Neural cell (in vitro differentiated cells): ENCODE results near the gene SPATA31D3. TPM values are rescaled to one million over a fixed set of nuclear protein-coding genes. Genes with fewer than 3 reads are reported as not detected.

Source experiments
- H2AFZ ChIP-seq: fragments of 200-600, 300-800 bp; sonication (generic), shearing (Covaris generic); 2 replicates; pipeline ENCODE4 v1.6.0; 2014; ENCODE audit warnings: low read depth, mild to moderate bottlenecking, antibody characterized with exemption, low read length, moderate library complexity
- H3F3A ChIP-seq: fragments of 200-600 bp; shearing (Covaris generic); 2 replicates; pipeline ENCODE4 v1.6.1; 2016; ENCODE audit warnings: mild to moderate bottlenecking, moderate library complexity, mixed read lengths, antibody characterized with exemption, low read length; ENCODE audit not compliant: insufficient read depth, poor library complexity, severe bottlenecking
- H3K27ac ChIP-seq: fragments of 200-600, 300-800 bp; sonication (generic), shearing (Covaris generic); 2 replicates; pipeline ENCODE4 v1.5.1; 2014; ENCODE audit warnings: mild to moderate bottlenecking, low read length, moderate library complexity
- H3K27me3 ChIP-seq: fragments of 300-800, 200-600 bp; sonication (generic), shearing (Covaris generic); 2 replicates; pipeline ENCODE4 v1.6.0; 2014; ENCODE audit warnings: mild to moderate bottlenecking, low read depth, low read length, moderate library complexity; ENCODE audit not compliant: insufficient read depth
- H3K36me3 ChIP-seq: fragments of 300-800, 200-600 bp; sonication (generic), shearing (Covaris generic); 2 replicates; pipeline ENCODE4 v1.5.1; 2014; ENCODE audit warnings: mild to moderate bottlenecking, antibody characterized with exemption, low read length, moderate library complexity; ENCODE audit not compliant: insufficient read depth
- H3K4me2 ChIP-seq: fragments of 300-800, 200-600 bp; sonication (generic), shearing (Covaris generic); 2 replicates; pipeline ENCODE4 v1.6.0; 2014; ENCODE audit warnings: mild to moderate bottlenecking, low read length
- H3K4me3 ChIP-seq: fragments of 300-800, 200-600 bp; sonication (generic), shearing (Covaris generic); 2 replicates; pipeline ENCODE4 v1.5.1; 2014; ENCODE audit warnings: mild to moderate bottlenecking, low read length, moderate library complexity
- H3K79me2 ChIP-seq: fragments of 200-600 bp; shearing (Covaris generic); replicated peaks from 2 replicates; pipeline ENCODE4 v1.6.0; 2014; ENCODE audit warnings: mild to moderate bottlenecking, low read length, moderate library complexity; ENCODE audit not compliant: insufficient read depth
- H3K9ac ChIP-seq: fragments of 300-800, 200-600 bp; sonication (generic), shearing (Covaris generic); 2 replicates; pipeline ENCODE4 v1.6.1; 2016; ENCODE audit warnings: mild to moderate bottlenecking, low read length, mixed read lengths
- H3K9me2 ChIP-seq: fragments of 200-600 bp; shearing (Covaris generic); 2 replicates; pipeline ENCODE4 v1.6.1; 2016; ENCODE audit warnings: mild to moderate bottlenecking, low read length, mixed read lengths; ENCODE audit not compliant: insufficient read depth
- H3K9me3 ChIP-seq: fragments of 200-600, 300-800 bp; sonication (generic), shearing (Covaris generic); 2 replicates; pipeline ENCODE4 v1.6.1; 2016; ENCODE audit warnings: mild to moderate bottlenecking, mixed run types, low read length, moderate library complexity, mixed read lengths
- H4K20me1 ChIP-seq: fragments of 200-600 bp; shearing (Covaris generic); 2 replicates; pipeline ENCODE4 v1.6.1; 2016; ENCODE audit warnings: mild to moderate bottlenecking, mixed run types; ENCODE audit not compliant: insufficient read depth
- EP300 ChIP-seq: fragments of 450-650 bp; conservative IDR thresholded peaks from 2 replicates; pipeline ENCODE4 v1.6.1; 2014; ENCODE audit warnings: antibody characterized with exemption, mild to moderate bottlenecking, moderate library complexity; ENCODE audit not compliant: poor library complexity, severe bottlenecking
- EZH2 ChIP-seq: fragments of 200-600, 300-800 bp; shearing (Covaris generic), sonication (generic); IDR thresholded peaks from 2 replicates; pipeline ENCODE4 v1.6.1; 2014; ENCODE audit warnings: antibody characterized with exemption, low read length, borderline replicate concordance, mild to moderate bottlenecking; ENCODE audit not compliant: insufficient read depth, poor library complexity, severe bottlenecking
- MXI1 ChIP-seq: fragments of 450-650 bp; conservative IDR thresholded peaks from 2 replicates; pipeline ENCODE4 v1.6.1; 2014; ENCODE audit warnings: antibody characterized with exemption, mild to moderate bottlenecking; ENCODE audit not compliant: poor library complexity, severe bottlenecking
- POLR2AphosphoS5 ChIP-seq: IDR thresholded peaks from 2 replicates; pipeline ENCODE4 v1.6.1; 2012
- RAD21 ChIP-seq: fragments of 450-650 bp; conservative IDR thresholded peaks from 2 replicates; pipeline ENCODE4 v1.6.1; 2014; ENCODE audit warnings: antibody characterized with exemption, mild to moderate bottlenecking, moderate library complexity
- SMC3 ChIP-seq: fragments of 450-650 bp; conservative IDR thresholded peaks from 2 replicates; pipeline ENCODE4 v1.6.1; 2014; ENCODE audit warnings: antibody characterized with exemption, mild to moderate bottlenecking, moderate library complexity; ENCODE audit not compliant: poor library complexity
- TAF1 ChIP-seq: IDR thresholded peaks from 2 replicates; pipeline ENCODE4 v1.6.1; 2012; ENCODE audit warnings: low read depth
- polyA plus RNA-seq: library from polyadenylated mRNA; depleted of rRNA; stranded (reverse); fragments of >200 nt; gene quantifications from 2 replicates; pipeline ENCODE4 v1.2.3, GENCODE V29; 2014
- TF ChIP-seq, protein P1 (sequence below): fragments of 450-650 bp; IDR thresholded peaks from 2 replicates; pipeline ENCODE4 v1.5.1; 2014; ENCODE audit warnings: antibody characterized with exemption, mild to moderate bottlenecking, moderate library complexity; ENCODE audit not compliant: poor library complexity, severe bottlenecking
- TF ChIP-seq, protein P2 (sequence below): IDR thresholded peaks from 2 replicates; pipeline ENCODE4 v1.6.1; 2012; ENCODE audit warnings: borderline replicate concordance

The SPATA31D3 gene
- polyA plus RNA-seq, 1 donor from 2014 or later = not detected

DNA sequence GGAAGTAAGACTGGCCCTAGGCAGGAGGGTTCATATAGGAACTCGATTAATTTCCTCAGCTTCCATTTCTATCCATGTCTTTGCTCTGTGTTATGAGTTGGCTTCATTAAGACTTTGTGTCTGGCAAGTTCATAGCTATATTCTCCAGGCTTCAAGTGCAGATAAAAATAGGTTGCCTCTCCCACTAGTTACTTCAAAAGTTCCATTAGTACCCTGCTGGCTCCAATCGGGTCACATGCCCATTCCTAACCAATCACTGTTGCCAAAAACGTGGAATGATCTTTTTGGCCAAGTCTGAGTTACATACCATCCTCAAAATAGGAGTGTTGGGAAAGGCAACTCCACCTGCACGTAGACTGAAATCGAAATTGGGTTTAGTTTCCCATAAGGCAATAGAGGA, 31.5 kb downstream of the SPATA31D3 start:
- Histone ChIP-seq H3K4me3 (no peak overlapping the region), H2AFZ (no peak overlapping the region), H3K27me3 (no peaks in the 10 kb centered on the region), H4K20me1 (no peaks in the 10 kb centered on the region), H3K9me3 (peaks cover 3% of the 10 kb centered on the region), H3F3A (no peaks in the 10 kb centered on the region), H3K4me2 (no peak overlapping the region), H3K9ac (no peak overlapping the region), H3K36me3 (no peaks in the 10 kb centered on the region), H3K9me2 (no peaks in the 10 kb centered on the region), H3K27ac (no peak overlapping the region), H3K79me2 (no peaks in the 10 kb centered on the region)
- TF ChIP-seq MXI1 (no peak), RAD21 (no peak), EP300 (no peak), SMC3 (no peak), TAF1 (no peak), POLR2AphosphoS5 (no peak), EZH2 (no peak)
- TF ChIP-seq, protein P1, sequence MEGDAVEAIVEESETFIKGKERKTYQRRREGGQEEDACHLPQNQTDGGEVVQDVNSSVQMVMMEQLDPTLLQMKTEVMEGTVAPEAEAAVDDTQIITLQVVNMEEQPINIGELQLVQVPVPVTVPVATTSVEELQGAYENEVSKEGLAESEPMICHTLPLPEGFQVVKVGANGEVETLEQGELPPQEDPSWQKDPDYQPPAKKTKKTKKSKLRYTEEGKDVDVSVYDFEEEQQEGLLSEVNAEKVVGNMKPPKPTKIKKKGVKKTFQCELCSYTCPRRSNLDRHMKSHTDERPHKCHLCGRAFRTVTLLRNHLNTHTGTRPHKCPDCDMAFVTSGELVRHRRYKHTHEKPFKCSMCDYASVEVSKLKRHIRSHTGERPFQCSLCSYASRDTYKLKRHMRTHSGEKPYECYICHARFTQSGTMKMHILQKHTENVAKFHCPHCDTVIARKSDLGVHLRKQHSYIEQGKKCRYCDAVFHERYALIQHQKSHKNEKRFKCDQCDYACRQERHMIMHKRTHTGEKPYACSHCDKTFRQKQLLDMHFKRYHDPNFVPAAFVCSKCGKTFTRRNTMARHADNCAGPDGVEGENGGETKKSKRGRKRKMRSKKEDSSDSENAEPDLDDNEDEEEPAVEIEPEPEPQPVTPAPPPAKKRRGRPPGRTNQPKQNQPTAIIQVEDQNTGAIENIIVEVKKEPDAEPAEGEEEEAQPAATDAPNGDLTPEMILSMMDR = no peak
- TF ChIP-seq, protein P2, sequence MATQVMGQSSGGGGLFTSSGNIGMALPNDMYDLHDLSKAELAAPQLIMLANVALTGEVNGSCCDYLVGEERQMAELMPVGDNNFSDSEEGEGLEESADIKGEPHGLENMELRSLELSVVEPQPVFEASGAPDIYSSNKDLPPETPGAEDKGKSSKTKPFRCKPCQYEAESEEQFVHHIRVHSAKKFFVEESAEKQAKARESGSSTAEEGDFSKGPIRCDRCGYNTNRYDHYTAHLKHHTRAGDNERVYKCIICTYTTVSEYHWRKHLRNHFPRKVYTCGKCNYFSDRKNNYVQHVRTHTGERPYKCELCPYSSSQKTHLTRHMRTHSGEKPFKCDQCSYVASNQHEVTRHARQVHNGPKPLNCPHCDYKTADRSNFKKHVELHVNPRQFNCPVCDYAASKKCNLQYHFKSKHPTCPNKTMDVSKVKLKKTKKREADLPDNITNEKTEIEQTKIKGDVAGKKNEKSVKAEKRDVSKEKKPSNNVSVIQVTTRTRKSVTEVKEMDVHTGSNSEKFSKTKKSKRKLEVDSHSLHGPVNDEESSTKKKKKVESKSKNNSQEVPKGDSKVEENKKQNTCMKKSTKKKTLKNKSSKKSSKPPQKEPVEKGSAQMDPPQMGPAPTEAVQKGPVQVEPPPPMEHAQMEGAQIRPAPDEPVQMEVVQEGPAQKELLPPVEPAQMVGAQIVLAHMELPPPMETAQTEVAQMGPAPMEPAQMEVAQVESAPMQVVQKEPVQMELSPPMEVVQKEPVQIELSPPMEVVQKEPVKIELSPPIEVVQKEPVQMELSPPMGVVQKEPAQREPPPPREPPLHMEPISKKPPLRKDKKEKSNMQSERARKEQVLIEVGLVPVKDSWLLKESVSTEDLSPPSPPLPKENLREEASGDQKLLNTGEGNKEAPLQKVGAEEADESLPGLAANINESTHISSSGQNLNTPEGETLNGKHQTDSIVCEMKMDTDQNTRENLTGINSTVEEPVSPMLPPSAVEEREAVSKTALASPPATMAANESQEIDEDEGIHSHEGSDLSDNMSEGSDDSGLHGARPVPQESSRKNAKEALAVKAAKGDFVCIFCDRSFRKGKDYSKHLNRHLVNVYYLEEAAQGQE = no peak

DNA sequence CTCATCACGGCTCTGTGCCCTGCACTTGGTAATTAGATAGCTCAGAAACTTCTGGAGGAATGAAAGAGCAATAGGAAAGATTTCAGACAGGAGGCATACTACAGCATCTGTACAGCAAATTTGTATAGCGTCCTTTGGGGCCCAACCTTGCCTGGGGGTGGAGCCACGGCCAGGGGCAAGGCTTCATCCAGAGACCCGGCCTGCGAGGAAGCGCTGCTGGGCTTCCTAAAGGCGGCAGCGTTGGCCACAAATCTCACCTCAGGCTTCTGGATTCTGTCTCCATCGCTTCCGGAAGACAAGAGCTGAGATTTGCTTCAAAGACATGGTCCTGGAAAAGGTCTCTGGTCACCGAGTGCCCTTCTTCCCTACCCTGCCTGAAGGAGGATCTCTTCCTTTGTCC, 33.1 kb downstream of the SPATA31D3 start:
- Histone ChIP-seq H3K9me3 (peaks cover 3% of the 10 kb centered on the region), H3K36me3 (no peaks in the 10 kb centered on the region), H3K9me2 (no peaks in the 10 kb centered on the region), H3K4me2 (no peak overlapping the region), H3K27ac (no peak overlapping the region), H3F3A (no peaks in the 10 kb centered on the region), H3K27me3 (no peaks in the 10 kb centered on the region), H4K20me1 (no peaks in the 10 kb centered on the region), H3K9ac (no peak overlapping the region), H3K4me3 (no peak overlapping the region), H3K79me2 (no peaks in the 10 kb centered on the region), H2AFZ (no peak overlapping the region)
- TF ChIP-seq SMC3 = no peak
- TF ChIP-seq, protein P1 = no peak
- no peak for TF ChIP-seq POLR2AphosphoS5
- TF ChIP-seq RAD21 = no peak
- TF ChIP-seq TAF1 = no peak
- TF ChIP-seq EZH2 = no peak
- no peak for TF ChIP-seq MXI1
- TF ChIP-seq, protein P2 = no peak
- TF ChIP-seq EP300 = no peak
